ENCODE measurements around the gene DDX41. TPM values are rescaled to one million over a fixed set of nuclear protein-coding genes. Genes with fewer than 3 reads are reported as not detected.
A peak's percentile ranks its signal among the peaks of the same experiment; 100 is the strongest.

The DDX41 gene
- total and polyA plus RNA-seq, 10 of the 15 experiments (the other 5 are each of a cell fraction or from before 2014, with no cell fraction given), result 32.7 to 215 (median 93.6) TPM

DNA sequence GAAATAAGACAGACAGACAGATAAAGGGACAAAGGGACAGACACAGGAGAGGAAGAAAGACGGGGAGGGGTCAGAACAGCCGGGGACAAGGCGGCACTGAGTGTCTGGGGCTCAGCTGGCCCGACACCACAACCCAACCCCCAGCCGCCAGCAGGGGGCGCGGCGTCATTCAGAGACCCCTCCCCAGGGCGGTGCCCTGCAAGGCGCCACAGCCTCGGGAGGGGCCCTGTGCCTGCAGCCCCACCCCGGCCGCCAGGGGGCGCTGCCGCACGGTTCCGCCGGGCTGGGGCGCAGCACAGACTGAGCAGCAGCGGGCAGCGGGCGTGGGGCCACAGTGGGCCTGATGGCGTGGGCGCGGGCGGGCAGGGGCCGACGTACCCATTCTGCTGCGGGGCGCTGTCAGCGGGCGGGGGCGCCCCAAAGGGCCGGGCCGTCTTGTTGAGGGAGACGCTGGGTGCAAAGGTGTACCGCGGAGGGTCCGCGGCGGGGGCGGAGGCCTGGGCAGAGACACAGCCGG is 25.3 kb downstream of the DDX41 start:
- intact Hi-C loops (cut with micrococcal nuclease; ENCODE audit: unreplicated experiment) (no loop called here), in situ Hi-C loops (cut with MboI) (no loop called here)
- H4K20me1 ChIP-seq (ENCODE audit: control insufficient read depth, insufficient read depth), result no peaks in the 10 kb centered on the region
- DNase-seq (ENCODE audit: low read depth, low spot score) (no peak), ATAC-seq (no peak), FAIRE-seq (no peak)
- BruUV-seq (replicated peaks), result no TSS peak
- H3K4me1 ChIP-seq (ENCODE audit: control insufficient read depth, insufficient read depth, low read length), result peaks cover 24% of the 10 kb centered on the region
- H3K9me3 ChIP-seq (replicated peaks; ENCODE audit: control insufficient read depth, insufficient read depth, low read length), result no peaks in the 10 kb centered on the region
- H3K36me3 ChIP-seq (ENCODE audit: control insufficient read depth in 2 of 2, insufficient read depth in 2 of 2, low read length in 1 of 2), result peaks cover 0 to 6% of the 10 kb centered on the region in 2 experiments; a peak in 2 of 4 replicates
- ChIA-PET POLR2A (interaction anchor here (0.5 to 1.4 kb wide), 2 partner anchors 15 to 17 kb away, joined by 3 to 4 read pairs; no protein-coding TSS in a partner anchor), SMC1A (ENCODE audit: uncharacterized antibody, unreplicated experiment) (no interaction called here), RAD21 (ENCODE audit: unreplicated experiment) (no interaction called here), CTCF (no interaction called here)
- no peak overlapping the region for H3K27ac ChIP-seq (ENCODE audit: control insufficient read depth, insufficient read depth)
- no peaks in the 10 kb centered on the region for H3K27me3 ChIP-seq (replicated peaks in 1 of 2; ENCODE audit: control insufficient read depth in 2 of 2, insufficient read depth in 2 of 2, low read length in 1 of 2)
- H3K79me2 ChIP-seq (ENCODE audit: control insufficient read depth, insufficient read depth, low read length), result peaks cover 4% of the 10 kb centered on the region
- 94% methylated on average over 26 of the region's 43 CpGs for WGBS (ENCODE audit: insufficient coverage, insufficient replicate concordance, low lambda C conversion rate, missing lambda C conversion rate)
- H3K4me3 ChIP-seq, result no peak overlapping the region
- H3K9ac ChIP-seq (ENCODE audit: control insufficient read depth, insufficient read depth, low read length), result no peak overlapping the region
- no peak overlapping the region for H3K4me2 ChIP-seq (ENCODE audit: control insufficient read depth, insufficient read depth)
- H2AFZ ChIP-seq (ENCODE audit: control insufficient read depth, low read depth, low read length), result no peak overlapping the region
- TF ChIP-seq, protein P1, sequence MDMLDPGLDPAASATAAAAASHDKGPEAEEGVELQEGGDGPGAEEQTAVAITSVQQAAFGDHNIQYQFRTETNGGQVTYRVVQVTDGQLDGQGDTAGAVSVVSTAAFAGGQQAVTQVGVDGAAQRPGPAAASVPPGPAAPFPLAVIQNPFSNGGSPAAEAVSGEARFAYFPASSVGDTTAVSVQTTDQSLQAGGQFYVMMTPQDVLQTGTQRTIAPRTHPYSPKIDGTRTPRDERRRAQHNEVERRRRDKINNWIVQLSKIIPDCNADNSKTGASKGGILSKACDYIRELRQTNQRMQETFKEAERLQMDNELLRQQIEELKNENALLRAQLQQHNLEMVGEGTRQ (IDR thresholded peaks at IDR 0.05; ENCODE audit: borderline replicate concordance, low read depth, low read length), result no peak
- TF ChIP-seq, protein P2, sequence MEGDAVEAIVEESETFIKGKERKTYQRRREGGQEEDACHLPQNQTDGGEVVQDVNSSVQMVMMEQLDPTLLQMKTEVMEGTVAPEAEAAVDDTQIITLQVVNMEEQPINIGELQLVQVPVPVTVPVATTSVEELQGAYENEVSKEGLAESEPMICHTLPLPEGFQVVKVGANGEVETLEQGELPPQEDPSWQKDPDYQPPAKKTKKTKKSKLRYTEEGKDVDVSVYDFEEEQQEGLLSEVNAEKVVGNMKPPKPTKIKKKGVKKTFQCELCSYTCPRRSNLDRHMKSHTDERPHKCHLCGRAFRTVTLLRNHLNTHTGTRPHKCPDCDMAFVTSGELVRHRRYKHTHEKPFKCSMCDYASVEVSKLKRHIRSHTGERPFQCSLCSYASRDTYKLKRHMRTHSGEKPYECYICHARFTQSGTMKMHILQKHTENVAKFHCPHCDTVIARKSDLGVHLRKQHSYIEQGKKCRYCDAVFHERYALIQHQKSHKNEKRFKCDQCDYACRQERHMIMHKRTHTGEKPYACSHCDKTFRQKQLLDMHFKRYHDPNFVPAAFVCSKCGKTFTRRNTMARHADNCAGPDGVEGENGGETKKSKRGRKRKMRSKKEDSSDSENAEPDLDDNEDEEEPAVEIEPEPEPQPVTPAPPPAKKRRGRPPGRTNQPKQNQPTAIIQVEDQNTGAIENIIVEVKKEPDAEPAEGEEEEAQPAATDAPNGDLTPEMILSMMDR (IDR thresholded peaks at IDR 0.05 in 2 of 3, conservative IDR thresholded peaks at IDR 0.05 in 1 of 3; ENCODE audit: control insufficient read depth in 2 of 3, extremely low read depth in 1 of 3, insufficient read depth in 1 of 3, low read depth in 3 of 3, low read length in 3 of 3), result peak; percentile 18 to 44 (median 40); a peak in 5 of 6 replicates
- TF ChIP-seq ESRRA (IDR thresholded peaks at IDR 0.05; ENCODE audit: low read length) (no peak), FOS (IDR thresholded peaks at IDR 0.05; ENCODE audit: borderline replicate concordance, extremely low read depth, insufficient read length) (no peak), IRF4 (IDR thresholded peaks at IDR 0.05; ENCODE audit: low read depth, low read length) (no peak), SREBF1 (IDR thresholded peaks at IDR 0.05; ENCODE audit: low read length) (no peak), BRCA1 (IDR thresholded peaks at IDR 0.05; ENCODE audit: low read depth, low read length) (no peak)
- TF ChIP-seq, protein P3, sequence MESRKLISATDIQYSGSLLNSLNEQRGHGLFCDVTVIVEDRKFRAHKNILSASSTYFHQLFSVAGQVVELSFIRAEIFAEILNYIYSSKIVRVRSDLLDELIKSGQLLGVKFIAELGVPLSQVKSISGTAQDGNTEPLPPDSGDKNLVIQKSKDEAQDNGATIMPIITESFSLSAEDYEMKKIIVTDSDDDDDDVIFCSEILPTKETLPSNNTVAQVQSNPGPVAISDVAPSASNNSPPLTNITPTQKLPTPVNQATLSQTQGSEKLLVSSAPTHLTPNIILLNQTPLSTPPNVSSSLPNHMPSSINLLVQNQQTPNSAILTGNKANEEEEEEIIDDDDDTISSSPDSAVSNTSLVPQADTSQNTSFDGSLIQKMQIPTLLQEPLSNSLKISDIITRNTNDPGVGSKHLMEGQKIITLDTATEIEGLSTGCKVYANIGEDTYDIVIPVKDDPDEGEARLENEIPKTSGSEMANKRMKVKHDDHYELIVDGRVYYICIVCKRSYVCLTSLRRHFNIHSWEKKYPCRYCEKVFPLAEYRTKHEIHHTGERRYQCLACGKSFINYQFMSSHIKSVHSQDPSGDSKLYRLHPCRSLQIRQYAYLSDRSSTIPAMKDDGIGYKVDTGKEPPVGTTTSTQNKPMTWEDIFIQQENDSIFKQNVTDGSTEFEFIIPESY (IDR thresholded peaks at IDR 0.05), result peak; percentile 99
- TF ChIP-seq, protein P4, sequence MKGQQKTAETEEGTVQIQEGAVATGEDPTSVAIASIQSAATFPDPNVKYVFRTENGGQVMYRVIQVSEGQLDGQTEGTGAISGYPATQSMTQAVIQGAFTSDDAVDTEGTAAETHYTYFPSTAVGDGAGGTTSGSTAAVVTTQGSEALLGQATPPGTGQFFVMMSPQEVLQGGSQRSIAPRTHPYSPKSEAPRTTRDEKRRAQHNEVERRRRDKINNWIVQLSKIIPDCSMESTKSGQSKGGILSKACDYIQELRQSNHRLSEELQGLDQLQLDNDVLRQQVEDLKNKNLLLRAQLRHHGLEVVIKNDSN (IDR thresholded peaks at IDR 0.05; ENCODE audit: borderline replicate concordance, extremely low read length, insufficient read depth, low read depth, low read length), result no peak

Data from GM12878 (cell line).